HepG2 (cell line): Measurements from ENCODE around the gene TLN1. TPM values are rescaled to one million over a fixed set of nuclear protein-coding genes. Genes with fewer than 3 reads are reported as not detected.

Experiments
- ATF1 ChIP-seq: IDR thresholded peaks from 2 replicates; pipeline ENCODE4 v1.6.1; 2016; ENCODE audit warnings: mild to moderate bottlenecking, control low read depth
- FOXO4 ChIP-seq: sonication (generic); formaldehyde crosslinking; conservative IDR thresholded peaks from 2 replicates; pipeline ENCODE4 v1.8.1; 2023; ENCODE audit warnings: missing genetic modification reagents
- HDAC1 ChIP-seq: sonication (generic); formaldehyde crosslinking; IDR thresholded peaks from 2 replicates; pipeline ENCODE4 v1.5.1; 2020; ENCODE audit warnings: mild to moderate bottlenecking, missing genetic modification reagents
- KAT7 ChIP-seq: IDR thresholded peaks from 2 replicates; pipeline ENCODE4 v1.6.1; 2018; ENCODE audit warnings: borderline replicate concordance, missing compliant biosample characterization
- KMT2B ChIP-seq: IDR thresholded peaks from 2 replicates; pipeline ENCODE4 v1.6.1; 2016; ENCODE audit warnings: missing genetic modification reagents, missing compliant biosample characterization
- PBX3 ChIP-seq: sonication (generic); formaldehyde crosslinking; IDR thresholded peaks from 2 replicates; pipeline ENCODE4 v1.8.1; 2023; ENCODE audit warnings: missing genetic modification reagents, inconsistent platforms, borderline replicate concordance
- TIGD3 ChIP-seq: sonication (generic); formaldehyde crosslinking; IDR thresholded peaks from 2 replicates; pipeline ENCODE4 v1.5.1; 2020; ENCODE audit warnings: mild to moderate bottlenecking, missing genetic modification reagents, borderline replicate concordance
- ZNF101 ChIP-seq: sonication (generic); formaldehyde crosslinking; IDR thresholded peaks from 2 replicates; pipeline ENCODE4 v1.4.0; 2020; ENCODE audit warnings: mild to moderate bottlenecking, low read depth, missing genetic modification reagents, borderline replicate concordance
- ZNF318 ChIP-seq: sonication (generic); formaldehyde crosslinking; IDR thresholded peaks from 2 replicates; pipeline ENCODE4 v1.4.0; 2020; ENCODE audit warnings: mild to moderate bottlenecking, missing genetic modification reagents
- ZNF501 ChIP-seq: sonication (generic); formaldehyde crosslinking; IDR thresholded peaks from 2 replicates; pipeline ENCODE4 v1.5.1; 2020; ENCODE audit warnings: mild to moderate bottlenecking, moderate library complexity, missing genetic modification reagents
- ZNF572 ChIP-seq: sonication (generic); formaldehyde crosslinking; IDR thresholded peaks from 2 replicates; pipeline ENCODE4 v1.5.1; 2020; ENCODE audit warnings: mild to moderate bottlenecking, missing genetic modification reagents
- ZNF574 ChIP-seq: sonication (generic); formaldehyde crosslinking; IDR thresholded peaks from 2 replicates; pipeline ENCODE4 v1.4.0; 2020; ENCODE audit warnings: missing genetic modification reagents
- ZNF816 ChIP-seq: sonication (generic); formaldehyde crosslinking; IDR thresholded peaks from 2 replicates; pipeline ENCODE4 v1.8.0; 2022; ENCODE audit warnings: missing genetic modification reagents, mild to moderate bottlenecking, borderline replicate concordance
- polyA plus RNA-seq, 8 experiments: library from polyadenylated mRNA; depleted of rRNA in 3 of 8; stranded (reverse) in 7 of 8; unstranded in 1 of 8; fragments of >200 nt; fragmentation: Illumina TruSeq in 4 of 8; extraction: Trizol in 4 of 8; gene quantifications; 2 replicates each; pipeline versions ENCODE4 v1.2.1 to v1.2.3, GENCODE V29; 2011 to 2016; ENCODE audit warnings: low read depth in 4 of 8, missing spikeins in 1 of 8, mixed read lengths in 1 of 8; ENCODE audit not compliant: insufficient read depth in 1 of 8
- total RNA-seq, 5 experiments: library from RNA; depleted of rRNA; stranded (reverse); fragments of >200 nt; fragmentation: Illumina TruSeq; extraction: Trizol; gene quantifications; 2 replicates each; pipeline ENCODE4 v1.2.3, GENCODE V29; 2016; ENCODE audit warnings: low read depth in 1 of 5

TLN1 gene
- total and polyA plus RNA-seq, 2 of the 13 experiments (the other 11 are each of a cell fraction or from before 2014, with no cell fraction given), result 35.2 to 51.8 TPM

- TF ChIP-seq KAT7 (peak; percentile 78; the same call in 1 of the 2 replicates), ZNF574 (CRISPR knock-in tag) (peak; percentile 94), FOXO4 (CRISPR knock-in tag) (0 out of 2 replicates have a peak, but pooled peaks have one; percentile 67), KMT2B (CRISPR knock-in tag) (peak; percentile 74; the same call in 1 of the 2 replicates), ATF1 (CRISPR knock-in tag) (peak; percentile 84), TIGD3 (0 out of 2 replicates have a peak, but pooled peaks have one; percentile 56), PBX3 (CRISPR knock-in tag) (peak; percentile 88), ZNF318 (CRISPR knock-in tag) (no peak; the same call in 1 of the 2 replicates), ZNF816 (CRISPR knock-in tag) (peak; percentile 99; the same call in 1 of the 2 replicates), ZNF572 (CRISPR knock-in tag) (0 out of 2 replicates have a peak, but pooled peaks have one; percentile 72), ZNF501 (CRISPR knock-in tag) (peak; percentile 96), ZNF101 (no peak), HDAC1 (CRISPR knock-in tag) (peak; percentile 96)
Observed at GRCh38 chr9:35657546-35658136, 74.4 kb downstream of the TLN1 start, which contains the start of gene RMRP (continued).
